Transverse colon (tissue), 4 donors: ENCODE data around the gene ENOX1. TPM values are rescaled to one million over a fixed set of nuclear protein-coding genes. Genes with fewer than 3 reads are reported as not detected.

ENCODE experiments used
- DNase-seq: peaks from one replicate; pipeline ENCODE4 v3.0.0-alpha.2; 2019
- H3K27ac ChIP-seq, 4 donors: fragments of 200-600 bp; sonication (generic); 2 replicates each; pipeline ENCODE4 v1.5.1; 2016 to 2018; ENCODE audit warnings: inconsistent platforms in 4 of 4
- H3K27me3 ChIP-seq: fragments of 200-600 bp; sonication (generic); 2 replicates; pipeline ENCODE4 v1.5.1; 2017; ENCODE audit warnings: inconsistent platforms
- H3K36me3 ChIP-seq, 4 donors: fragments of 200-600 bp; sonication (generic); 2 replicates each; pipeline ENCODE4 v1.5.1; 2017 to 2019; ENCODE audit warnings: inconsistent platforms in 4 of 4
- H3K4me1 ChIP-seq, 4 donors: fragments of 200-600 bp; sonication (generic); 2 replicates each; pipeline ENCODE4 v1.5.1; 2017 to 2020; ENCODE audit warnings: inconsistent platforms in 4 of 4
- H3K4me3 ChIP-seq, 4 donors: fragments of 200-600 bp; sonication (generic); 1 replicate in 1 of 4; 2 replicates in 3 of 4; pipeline versions ENCODE4 v1.5.1 to v1.6.1; 2017 to 2019; ENCODE audit warnings: inconsistent platforms in 4 of 4
- H3K9me3 ChIP-seq, 2 donors: fragments of 200-600 bp; sonication (generic); 2 replicates each; pipeline ENCODE4 v1.5.1; 2017 to 2019; ENCODE audit warnings: inconsistent platforms in 2 of 2
- EP300 ChIP-seq: sonication (generic); formaldehyde crosslinking; IDR thresholded peaks from one replicate; pipeline ENCODE4 v1.6.1; 2017; ENCODE audit warnings: antibody characterized with exemption, low read depth
- POLR2A ChIP-seq: fragments of 450-650 bp; IDR thresholded peaks from one replicate; pipeline ENCODE4 v1.6.1; 2016; ENCODE audit warnings: antibody characterized with exemption, mild to moderate bottlenecking, moderate library complexity
- POLR2AphosphoS5 ChIP-seq, 3 donors: sonication (generic); formaldehyde crosslinking; IDR thresholded peaks; one replicate each; pipeline ENCODE4 v1.6.1; 2016; ENCODE audit warnings: antibody characterized with exemption in 3 of 3
- WGBS, 2 donors: methylation state at CpG; one replicate each; pipeline ENCODE4 v1.1.5; 2018; ENCODE audit warnings: low coverage in 1 of 2; 5-methylcytosine and 5-hydroxymethylcytosine counted together
- in situ Hi-C, 4 donors: fragments of 200-750 bp; cut with MboI; loops; one replicate each; pipeline versions ENCODE4 v1.15.0 to v1.15.1; 2017; ENCODE audit warnings: low sequenced_read_pairs in 3 of 4, low pct_ligation_motif_present in 1 of 4, low pct_unique_long_range_greater_than_20kb in 1 of 4
- intact Hi-C: fragments of 100-400 bp; cut with DNase I; formaldehyde crosslinking; loops from one replicate; pipeline ENCODE4 v1.15.1; 2023; ENCODE audit warnings: low total_unique reads
- total RNA-seq, 4 donors: library from RNA; depleted of rRNA; stranded (reverse); fragments of >200 nt; gene quantifications; one replicate each; pipeline ENCODE4 v1.1.0, GENCODE V29; 2016
- TF ChIP-seq, protein P1 (sequence below), 5 experiments: fragments of 200-600 bp in 3 of 5; fragments of 450-650 bp in 2 of 5; sonication (generic) in 3 of 5; IDR thresholded peaks; 1 replicate in 2 of 5; 2 replicates in 3 of 5; pipeline ENCODE4 v1.5.1; 2016 to 2017; ENCODE audit warnings: antibody characterized with exemption in 5 of 5, inconsistent platforms in 3 of 5, mild to moderate bottlenecking in 2 of 5, moderate library complexity in 1 of 5

The ENOX1 gene
- total RNA-seq, 4 donors from 2014 or later: 1.5 to 6.4 (median 2.2) TPM

GRCh38 chr13:43270130-43270830 lies 516.5 kb downstream of the ENOX1 start:
- 79 to 100% methylated on average over 3 to 4 of the region's 4 CpGs for WGBS, 2 donors
- TF ChIP-seq POLR2A (no peak), EP300 (no peak), POLR2AphosphoS5 (IDR thresholded peaks at IDR 0.05) (no peak)
- TF ChIP-seq, protein P1, sequence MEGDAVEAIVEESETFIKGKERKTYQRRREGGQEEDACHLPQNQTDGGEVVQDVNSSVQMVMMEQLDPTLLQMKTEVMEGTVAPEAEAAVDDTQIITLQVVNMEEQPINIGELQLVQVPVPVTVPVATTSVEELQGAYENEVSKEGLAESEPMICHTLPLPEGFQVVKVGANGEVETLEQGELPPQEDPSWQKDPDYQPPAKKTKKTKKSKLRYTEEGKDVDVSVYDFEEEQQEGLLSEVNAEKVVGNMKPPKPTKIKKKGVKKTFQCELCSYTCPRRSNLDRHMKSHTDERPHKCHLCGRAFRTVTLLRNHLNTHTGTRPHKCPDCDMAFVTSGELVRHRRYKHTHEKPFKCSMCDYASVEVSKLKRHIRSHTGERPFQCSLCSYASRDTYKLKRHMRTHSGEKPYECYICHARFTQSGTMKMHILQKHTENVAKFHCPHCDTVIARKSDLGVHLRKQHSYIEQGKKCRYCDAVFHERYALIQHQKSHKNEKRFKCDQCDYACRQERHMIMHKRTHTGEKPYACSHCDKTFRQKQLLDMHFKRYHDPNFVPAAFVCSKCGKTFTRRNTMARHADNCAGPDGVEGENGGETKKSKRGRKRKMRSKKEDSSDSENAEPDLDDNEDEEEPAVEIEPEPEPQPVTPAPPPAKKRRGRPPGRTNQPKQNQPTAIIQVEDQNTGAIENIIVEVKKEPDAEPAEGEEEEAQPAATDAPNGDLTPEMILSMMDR (IDR thresholded peaks at IDR 0.05): no peak
- in situ Hi-C loops: no loop called here
- intact Hi-C loops: no loop called here
- Histone ChIP-seq H3K4me3 (no peak overlapping the region), H3K36me3 (no peaks in the 10 kb centered on the region), H3K9me3 (no peaks in the 10 kb centered on the region), H3K4me1 (peaks cover 0 to 13% (median 6%) of the 10 kb centered on the region in 4 donors), H3K27me3 (no peaks in the 10 kb centered on the region), H3K27ac (peak overlapping the region; percentile 44 to 68 (median 45))
- DNase-seq: no peak

DNA sequence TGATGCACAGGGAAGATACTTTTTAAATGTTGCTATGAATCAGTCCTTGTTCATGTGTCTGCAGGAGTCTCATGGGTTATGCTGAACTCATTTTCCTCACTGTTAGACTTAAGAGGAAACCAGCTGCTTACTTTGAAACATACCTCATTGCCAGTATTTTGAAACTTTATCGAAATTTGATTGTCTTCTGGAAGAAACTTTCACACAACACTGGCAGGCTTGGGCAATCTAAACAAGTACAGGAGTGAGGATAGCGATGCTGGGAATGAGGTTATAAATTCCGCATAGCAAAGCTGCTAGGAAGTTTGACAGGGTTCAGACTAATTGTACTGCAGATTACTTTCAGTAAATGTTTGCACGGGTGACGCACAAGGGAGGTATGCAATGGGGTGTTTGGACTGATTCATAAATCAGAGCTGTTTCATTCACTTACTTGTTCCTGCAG lies 517.7 kb downstream of the ENOX1 start:
- TF ChIP-seq, protein P1 (IDR thresholded peaks at IDR 0.05): no peak
- TF ChIP-seq POLR2AphosphoS5 (IDR thresholded peaks at IDR 0.05) (peak; percentile 81 to 92 (median 87)), EP300 (peak; percentile 95)
- intact Hi-C loops (loop anchor here (5.0 kb wide), 1 partner anchor 1303 kb away; no protein-coding TSS in a partner anchor), in situ Hi-C loops (no loop called here)
- no peaks in the 10 kb centered on the region for H3K27me3 ChIP-seq
- peak overlapping the region; percentile 42 to 68 (median 46) for H3K27ac ChIP-seq
- peaks cover 0 to 13% (median 6%) of the 10 kb centered on the region in 4 donors for H3K4me1 ChIP-seq
- H3K36me3 ChIP-seq: no peaks in the 10 kb centered on the region
- no peaks in the 10 kb centered on the region for H3K9me3 ChIP-seq
- no peak overlapping the region for H3K4me3 ChIP-seq
- peak; percentile 62 for DNase-seq
- WGBS, 2 donors: 23% methylated on average over 5 of the region's 5 CpGs; no CpG with 5 or more reads in 1 of the 2 donors

- no peaks in the 10 kb centered on the region for H3K9me3 ChIP-seq
- in situ Hi-C loops (no loop called here), intact Hi-C loops (loop anchor here (5.0 kb wide), 1 partner anchor 1304 kb away; no protein-coding TSS in a partner anchor)
- H3K27ac ChIP-seq: peak overlapping the region; percentile 42 to 68 (median 46)
- TF ChIP-seq, protein P1 (IDR thresholded peaks at IDR 0.05): no peak
- TF ChIP-seq POLR2AphosphoS5 (IDR thresholded peaks at IDR 0.05) (no peak), POLR2A (no peak), EP300 (no peak)
- H3K36me3 ChIP-seq: no peaks in the 10 kb centered on the region
- H3K4me3 ChIP-seq: no peak overlapping the region
- 29 to 47% methylated on average over 1 to 2 of the region's 2 CpGs for WGBS, 2 donors
- no peaks in the 10 kb centered on the region for H3K27me3 ChIP-seq
- peaks cover 0 to 13% (median 6%) of the 10 kb centered on the region in 4 donors for H3K4me1 ChIP-seq
- DNase-seq: no peak
Observed at GRCh38 chr13:43268632-43269031, 518.1 kb downstream of the ENOX1 start.

- Histone ChIP-seq H3K27me3 (no peaks in the 10 kb centered on the region), H3K27ac (peak overlapping the region in 1 of 4 donors; percentile 42), H3K4me3 (no peak overlapping the region), H3K4me1 (peaks cover 0 to 13% (median 6%) of the 10 kb centered on the region in 4 donors), H3K36me3 (no peaks in the 10 kb centered on the region), H3K9me3 (no peaks in the 10 kb centered on the region)
- 75 to 86% methylated on average over 3 of the region's 3 CpGs for WGBS, 2 donors
- intact Hi-C loops: loop anchor here (5.0 kb wide), 1 partner anchor 1304 kb away; no protein-coding TSS in a partner anchor
- in situ Hi-C loops: no loop called here
- no peak for DNase-seq
- TF ChIP-seq POLR2A: no peak
- TF ChIP-seq, protein P1 (IDR thresholded peaks at IDR 0.05): no peak
- no peak for TF ChIP-seq POLR2AphosphoS5 (IDR thresholded peaks at IDR 0.05)
- TF ChIP-seq EP300: no peak
Observed at GRCh38 chr13:43267916-43268315, 518.9 kb downstream of the ENOX1 start.
